Lower lobe of right lung (tissue), 2 donors: Measurements from ENCODE around the gene L3MBTL4. TPM values are rescaled to one million over a fixed set of nuclear protein-coding genes. Genes with fewer than 3 reads are reported as not detected.

Experiments used
- ATAC-seq, 2 donors: fragments of 200-7000 bp; cut with Tn5 transposase; one replicate each; pipeline ENCODE4 v1.9.1; 2020 to 2022; ENCODE audit warnings: mild to moderate bottlenecking in 2 of 2, moderate library complexity in 2 of 2
- DNase-seq: peaks from one replicate; pipeline ENCODE4 v3.0.0-alpha.2; 2020
- H3K27ac ChIP-seq: fragments of 200-600 bp; one replicate; pipeline ENCODE4 v1.8.0; 2022
- H3K27me3 ChIP-seq: fragments of 200-600 bp; one replicate; pipeline ENCODE4 v1.8.0; 2022; ENCODE audit warnings: low read depth
- H3K36me3 ChIP-seq: fragments of 200-600 bp; one replicate; pipeline ENCODE4 v1.8.0; 2022; ENCODE audit warnings: mild to moderate bottlenecking
- H3K4me1 ChIP-seq: fragments of 200-600 bp; one replicate; pipeline ENCODE4 v1.8.0; 2022
- H3K4me3 ChIP-seq: fragments of 200-600 bp; one replicate; pipeline ENCODE4 v1.8.0; 2022; ENCODE audit warnings: mild to moderate bottlenecking
- H3K9me3 ChIP-seq: fragments of 200-600 bp; one replicate; pipeline ENCODE4 v1.8.0; 2022
- CTCF ChIP-seq: fragments of 200-600 bp; IDR thresholded peaks from one replicate; pipeline ENCODE4 v1.8.0; 2022; ENCODE audit warnings: antibody characterized with exemption, mild to moderate bottlenecking
- intact Hi-C: fragments of 100-400 bp; cut with DNase I; formaldehyde crosslinking; loops from one replicate; pipeline ENCODE4 v1.11.0; 2022
- total RNA-seq: library from RNA; stranded (reverse); fragmentation: NEBNext Ultra II Directional; extraction: Animal tissue kit (Norgen Biotek cat#: 25700); gene quantifications from one replicate; pipeline ENCODE4 v1.2.1, GENCODE V29; 2021
- donor health status: DM: no; HTN: yes; CAD: no; lungs with severe emphysema.

L3MBTL4 gene
- total RNA-seq, 1 donor from 2014 or later: 16.9 TPM

GRCh38 chr18:6257950-6258349 is 156.8 kb downstream of the L3MBTL4 start:
- Histone ChIP-seq H3K4me1 (peaks cover 15% of the 10 kb centered on the region), H3K27ac (no peak overlapping the region), H3K27me3 (no peaks in the 10 kb centered on the region), H3K4me3 (no peak overlapping the region), H3K9me3 (peaks cover 8% of the 10 kb centered on the region), H3K36me3 (peaks cover 5% of the 10 kb centered on the region)
- no peak for DNase-seq
- no peak for TF ChIP-seq CTCF
- intact Hi-C loops: no loop called here
- no peak for ATAC-seq

GRCh38 chr18:6256521-6256920 is 158.2 kb downstream of the L3MBTL4 start:
- TF ChIP-seq CTCF: no peak
- intact Hi-C loops: no loop called here
- H3K27ac ChIP-seq: no peak overlapping the region
- H3K9me3 ChIP-seq: peaks cover 8% of the 10 kb centered on the region
- H3K4me3 ChIP-seq: no peak overlapping the region
- H3K4me1 ChIP-seq: peaks cover 15% of the 10 kb centered on the region
- no peak for DNase-seq
- H3K27me3 ChIP-seq: no peaks in the 10 kb centered on the region
- ATAC-seq: peak in 1 of 2 donors; percentile 24
- no peaks in the 10 kb centered on the region for H3K36me3 ChIP-seq

- TF ChIP-seq CTCF: no peak
- no peaks in the 10 kb centered on the region for H3K27me3 ChIP-seq
- DNase-seq: no peak
- peaks cover 8% of the 10 kb centered on the region for H3K9me3 ChIP-seq
- ATAC-seq: no peak
- H3K4me1 ChIP-seq: peaks cover 15% of the 10 kb centered on the region
- no peak overlapping the region for H3K4me3 ChIP-seq
- H3K36me3 ChIP-seq: no peaks in the 10 kb centered on the region
- intact Hi-C loops: no loop called here
- H3K27ac ChIP-seq: no peak overlapping the region
Observed at GRCh38 chr18:6255886-6256285, 158.8 kb downstream of the L3MBTL4 start.

GRCh38 chr18:6255116-6255705 is 159.5 kb downstream of the L3MBTL4 start:
- Histone ChIP-seq H3K4me3 (no peak overlapping the region), H3K9me3 (peaks cover 8% of the 10 kb centered on the region), H3K27me3 (no peaks in the 10 kb centered on the region), H3K4me1 (peaks cover 15% of the 10 kb centered on the region), H3K36me3 (no peaks in the 10 kb centered on the region), H3K27ac (no peak overlapping the region)
- intact Hi-C loops: no loop called here
- ATAC-seq: peak in 1 of 2 donors; percentile 19
- TF ChIP-seq CTCF: no peak
- no peak for DNase-seq

- no peak for ATAC-seq
- H3K36me3 ChIP-seq: no peaks in the 10 kb centered on the region
- no peak overlapping the region for H3K27ac ChIP-seq
- no peaks in the 10 kb centered on the region for H3K27me3 ChIP-seq
- peaks cover 4% of the 10 kb centered on the region for H3K9me3 ChIP-seq
- no peak overlapping the region for H3K4me3 ChIP-seq
- no peak for TF ChIP-seq CTCF
- DNase-seq: no peak
- intact Hi-C loops: no loop called here
- peaks cover 15% of the 10 kb centered on the region for H3K4me1 ChIP-seq
Observed at GRCh38 chr18:6254456-6254855, 160.3 kb downstream of the L3MBTL4 start.
